ENCODE results near the gene DYNLT2B. TPM values are rescaled to one million over a fixed set of nuclear protein-coding genes. Genes with fewer than 3 reads are reported as not detected.
"Not testable (repeated sequence)": the region's sequence is repeated elsewhere in the genome, so short reads cannot be mapped to it uniquely, and the experiment has no call there.

The DYNLT2B gene
- total RNA-seq, 1 donor from 2014 or later = 36.7 TPM

GRCh38 chr3:196327405-196327804, 9.4 kb upstream of the DYNLT2B start:
- DNase-seq (ENCODE audit: low spot score in 2 of 2) (no peak), FAIRE-seq (no peak)

- no peak for FAIRE-seq
These were observed 8.9 kb upstream of the DYNLT2B start for GRCh38 chr3:196326936-196327335.

DNA sequence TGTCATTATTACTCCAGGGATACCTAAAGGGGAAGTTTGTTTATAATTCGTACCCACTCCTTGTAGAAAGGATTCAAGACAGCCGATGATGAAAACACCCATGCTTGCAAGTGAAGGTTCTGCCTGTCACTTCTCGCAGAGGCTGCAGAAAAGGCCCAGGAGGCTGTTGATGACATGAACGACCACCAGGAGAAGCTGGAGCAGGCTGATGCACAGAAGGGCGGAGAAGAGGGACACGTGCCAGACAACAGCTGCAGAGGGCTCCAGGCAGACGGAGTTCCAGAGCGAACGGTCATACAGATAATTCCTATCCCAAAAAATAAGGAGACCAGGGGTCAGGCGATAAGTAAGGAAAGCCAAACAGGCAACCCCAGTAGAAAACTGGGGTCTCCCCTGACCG, 5.7 kb upstream of the DYNLT2B start:
- DNase-seq (ENCODE audit: low spot score in 2 of 2) (no peak), FAIRE-seq (no peak)

More at GRCh38 chr3:196326936-196327335, 8.9 kb upstream of the DYNLT2B start:
- DNase-seq (ENCODE audit: low spot score in 2 of 2) = no peak

GRCh38 chr3:196323016-196323415, 5.0 kb upstream of the DYNLT2B start:
- DNase-seq (ENCODE audit: low spot score in 2 of 2) = no peak

GRCh38 chr3:196321162-196321561, 3.1 kb upstream of the DYNLT2B start:
- DNase-seq (ENCODE audit: low spot score in 2 of 2) (no peak), FAIRE-seq (no peak)

More at GRCh38 chr3:196323016-196323415, 5.0 kb upstream of the DYNLT2B start:
- FAIRE-seq = no peak

DNA sequence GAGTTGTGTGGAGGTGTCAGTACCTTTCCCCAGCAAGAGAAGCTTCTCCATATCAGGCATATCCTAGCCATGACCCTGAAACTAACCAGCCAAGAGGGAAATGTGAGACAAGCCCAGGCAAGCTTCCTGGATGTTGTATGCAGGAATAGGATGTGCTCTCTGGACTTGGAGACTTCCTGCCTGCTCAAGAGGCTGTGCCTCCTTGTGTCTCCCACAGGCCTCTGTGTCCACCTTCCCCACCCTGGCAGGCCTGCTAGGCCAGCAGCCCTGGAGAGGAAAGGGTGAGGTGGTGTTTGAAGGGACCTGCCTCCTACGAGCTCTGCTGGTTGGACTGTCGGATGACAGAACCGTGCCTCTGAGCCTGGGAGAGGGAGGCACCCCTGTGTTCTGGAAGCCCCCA, 2.1 kb upstream of the DYNLT2B start:
- FAIRE-seq (no peak), DNase-seq (ENCODE audit: low spot score in 2 of 2) (no peak)

DNA sequence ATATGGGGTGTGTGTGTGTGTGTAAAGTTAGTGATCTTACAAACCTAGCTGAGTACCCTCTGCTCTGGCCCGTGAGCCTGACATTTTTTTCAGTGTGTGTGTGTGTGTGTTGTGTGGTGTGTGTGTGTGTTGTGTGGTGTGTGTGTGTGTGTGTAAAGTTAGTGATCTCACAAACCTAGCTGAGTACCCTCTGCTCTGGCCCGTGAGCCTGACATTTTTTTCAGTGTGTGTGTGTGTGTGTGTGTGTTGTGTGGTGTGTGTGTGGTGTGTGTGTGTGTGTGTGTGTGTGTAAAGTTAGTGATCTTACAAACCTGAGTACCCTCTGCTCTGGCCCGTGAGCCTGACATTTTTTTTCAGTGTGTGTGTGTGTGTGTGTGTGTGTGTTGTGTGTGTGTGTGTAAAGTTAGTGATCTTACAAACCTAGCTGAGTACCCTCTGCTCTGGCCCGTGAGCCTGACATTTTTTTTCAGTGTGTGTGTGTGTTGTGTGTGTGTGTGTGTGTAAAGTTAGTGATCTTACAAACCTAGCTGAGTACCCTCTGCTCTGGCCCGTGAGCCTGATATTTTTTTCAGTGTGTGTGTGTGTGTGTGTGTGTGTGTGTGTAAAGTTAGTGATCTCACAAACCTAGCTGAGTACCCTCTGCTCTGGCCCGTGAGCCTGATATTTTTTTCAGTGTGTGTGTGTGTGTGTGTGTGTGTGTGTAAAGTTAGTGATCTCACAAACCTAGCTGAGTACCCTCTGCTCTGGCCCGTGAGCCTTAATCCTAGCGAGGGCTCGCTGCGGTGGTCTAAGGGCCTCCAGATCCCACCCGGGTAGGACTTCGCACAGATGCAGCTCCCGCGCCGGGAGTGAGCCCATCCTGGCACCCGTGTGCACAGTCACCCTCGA, 997 bp downstream of the DYNLT2B start:
- not testable (repeated sequence) for DNase-seq (ENCODE audit: low spot score in 2 of 2); FAIRE-seq

DNA sequence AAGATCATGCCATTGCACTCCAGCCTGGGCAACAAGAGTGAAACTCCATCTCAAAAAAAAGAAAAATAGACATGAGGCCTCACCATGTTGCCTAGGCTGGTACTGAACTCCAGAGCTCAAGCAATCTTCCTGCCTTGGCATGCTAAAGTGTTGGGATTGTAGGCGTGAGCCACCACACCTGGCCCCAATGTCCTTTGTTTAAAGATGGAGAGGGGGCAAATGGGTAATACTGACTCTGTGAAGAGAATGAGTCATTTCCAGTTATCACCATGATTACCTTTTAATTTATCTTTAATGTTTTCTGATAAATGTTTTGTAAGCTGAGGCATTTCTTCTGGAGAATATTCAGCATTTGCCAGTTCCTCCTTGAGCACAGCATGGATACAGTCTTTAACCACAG, 2.2 kb downstream of the DYNLT2B start:
- FAIRE-seq (no peak), DNase-seq (ENCODE audit: low spot score in 2 of 2) (no peak)

DNA sequence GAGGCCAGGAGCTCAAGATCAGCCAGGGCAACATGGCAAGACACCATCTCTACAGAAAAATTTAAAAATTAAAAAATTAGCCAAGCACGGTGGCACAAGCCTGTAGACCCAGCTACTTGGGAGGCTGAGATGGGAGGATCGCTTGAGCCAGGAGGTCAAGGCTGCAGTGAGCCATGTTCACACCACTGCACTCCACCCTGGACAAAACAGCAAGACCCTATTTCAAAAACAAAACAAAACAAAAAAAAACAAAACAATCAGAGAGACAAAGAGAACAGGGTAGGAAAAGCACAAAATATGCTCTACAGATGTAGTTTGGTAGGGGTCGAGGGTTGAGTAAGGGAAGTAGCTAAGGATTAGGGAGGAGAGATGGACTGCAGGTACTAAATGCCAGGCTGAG, 3.4 kb downstream of the DYNLT2B start:
- FAIRE-seq (no peak), DNase-seq (ENCODE audit: low spot score in 2 of 2) (no peak)

DNA sequence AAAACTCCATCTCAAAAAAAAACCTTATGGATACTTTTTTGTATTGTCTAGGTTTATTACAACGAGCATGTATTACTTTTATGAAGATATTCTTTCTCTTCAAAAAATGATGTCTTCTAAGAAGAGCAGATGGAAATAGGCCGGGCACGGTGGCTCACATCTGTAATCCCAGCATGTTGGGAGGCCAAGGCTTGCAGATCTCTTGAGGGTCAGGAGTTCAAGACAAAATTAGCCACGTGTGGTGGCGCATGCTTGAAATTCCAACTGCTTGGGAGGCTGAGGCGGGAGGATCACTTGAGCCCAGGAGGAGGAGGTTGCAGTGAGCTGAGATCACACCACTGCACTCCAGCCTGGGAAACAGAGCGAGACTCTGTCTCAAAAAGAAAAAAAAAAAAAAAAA, 4.0 kb downstream of the DYNLT2B start:
- not testable (repeated sequence) for DNase-seq (ENCODE audit: low spot score in 2 of 2); FAIRE-seq

GRCh38 chr3:196302960-196303359, 15.1 kb downstream of the DYNLT2B start:
- FAIRE-seq = not testable (repeated sequence)

DNA sequence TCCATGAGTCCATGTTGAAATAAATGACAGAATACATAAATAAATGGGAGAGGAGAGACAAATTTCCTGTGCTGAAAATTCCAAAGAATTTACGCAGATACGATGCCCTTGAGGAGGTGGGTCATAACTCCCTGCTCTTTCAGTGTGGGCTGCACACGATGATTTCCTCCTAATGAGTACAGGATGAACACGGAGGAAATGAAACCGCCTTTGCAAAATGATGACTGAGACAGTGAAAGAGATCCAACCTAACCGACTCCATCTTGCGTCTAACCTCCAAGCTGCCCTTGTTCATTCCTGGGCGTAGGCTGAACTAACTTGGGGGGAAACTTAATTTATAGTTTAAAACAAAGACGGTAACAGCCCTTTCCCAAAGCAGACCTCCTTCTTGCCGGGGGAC, 15.5 kb downstream of the DYNLT2B start:
- not testable (repeated sequence) for FAIRE-seq

More at GRCh38 chr3:196302960-196303359, 15.1 kb downstream of the DYNLT2B start:
- DNase-seq (ENCODE audit: low spot score in 2 of 2) = not testable (repeated sequence)

GRCh38 chr3:196298521-196298920, 19.5 kb downstream of the DYNLT2B start:
- FAIRE-seq (no peak), DNase-seq (ENCODE audit: low spot score in 2 of 2) (no peak)

More for the DNA sequence above, 15.5 kb downstream of the DYNLT2B start:
- DNase-seq (ENCODE audit: low spot score in 2 of 2) = not testable (repeated sequence)

DNA sequence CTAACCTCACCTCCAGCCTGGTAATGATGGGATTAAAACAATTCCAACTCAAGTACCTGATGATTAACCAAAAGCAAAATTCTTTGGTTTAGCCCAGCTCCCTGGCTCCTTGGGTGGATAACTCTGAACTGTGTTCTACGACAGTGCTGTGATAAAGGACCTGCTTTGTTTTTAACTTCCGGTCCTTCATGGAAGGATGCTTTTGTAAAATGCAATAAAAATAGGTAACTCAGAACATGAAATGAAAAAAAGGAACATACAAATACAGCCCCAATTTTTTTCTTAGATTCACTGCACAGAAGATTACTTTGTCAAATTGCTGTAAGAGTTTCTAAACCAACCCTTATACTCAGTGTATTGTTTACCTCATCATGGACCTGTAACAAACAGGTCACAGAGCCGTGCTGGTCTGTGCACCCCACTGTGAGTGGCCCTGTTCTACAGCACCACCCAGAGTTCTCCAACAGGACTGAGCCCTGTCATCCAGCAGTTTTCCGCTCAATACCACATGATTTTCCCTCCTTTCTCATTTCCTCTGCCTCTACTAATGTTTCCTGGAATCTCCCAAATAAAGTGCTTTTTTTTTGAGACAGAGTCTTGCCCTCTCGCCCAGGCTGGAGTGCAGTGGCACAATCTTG, 25.6 kb downstream of the DYNLT2B start:
- FAIRE-seq (no peak), DNase-seq (ENCODE audit: low spot score in 2 of 2) (no peak)

DNA sequence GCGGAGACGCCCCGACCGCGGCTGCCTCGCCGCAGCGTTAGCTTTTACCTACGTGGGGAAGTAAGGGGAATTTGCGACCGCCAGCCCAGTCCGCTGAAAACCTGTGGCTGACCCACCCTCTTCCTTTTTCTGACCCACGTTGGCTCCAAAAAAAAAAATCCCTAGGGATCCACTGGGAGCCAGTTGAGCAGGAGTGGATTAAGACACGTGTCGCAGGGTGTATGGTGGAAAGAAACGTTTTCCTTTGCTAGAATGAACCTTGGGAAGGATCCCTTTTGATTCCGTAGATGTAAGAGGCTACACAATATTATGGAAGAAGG, 29.9 kb downstream of the DYNLT2B start:
- no peak for FAIRE-seq
- peak in 1 of 2 donors; percentile 28 for DNase-seq (ENCODE audit: low spot score in 2 of 2)

GRCh38 chr3:196287440-196288140, 30.4 kb downstream of the DYNLT2B start, which contains the start of gene PCYT1A:
Gene PCYT1A, minus strand, starts transcription at chr3:196287726. Its CDS starts 17,195 bp downstream, at chr3:196270531.
- FAIRE-seq = no peak
- peak; percentile 89 to 93 for DNase-seq (ENCODE audit: low spot score in 2 of 2)

DNA sequence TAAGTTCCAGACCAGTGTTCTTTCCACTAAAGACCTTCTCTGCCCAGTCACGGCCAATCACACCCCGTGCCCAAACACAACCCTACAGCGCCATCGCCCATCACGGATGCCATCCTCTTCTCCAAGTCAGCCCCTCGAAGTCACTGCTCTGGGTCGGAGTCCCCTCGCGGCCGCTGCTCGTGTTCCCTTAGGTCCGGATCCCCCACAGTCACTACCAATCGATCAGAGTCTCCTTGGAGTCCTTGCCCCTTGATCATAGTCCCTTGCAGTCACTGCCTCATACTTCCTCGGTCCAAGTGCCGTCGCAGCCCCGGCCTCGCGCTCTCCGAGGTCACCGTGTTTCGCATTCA, 31.0 kb downstream of the DYNLT2B start:
- no peak for FAIRE-seq
- peak in 1 of 2 donors; percentile 20 for DNase-seq (ENCODE audit: low spot score in 2 of 2)

- no peak for DNase-seq (ENCODE audit: low spot score in 2 of 2)
- FAIRE-seq = no peak
These were observed 33.6 kb downstream of the DYNLT2B start for GRCh38 chr3:196284396-196284795.

- FAIRE-seq (no peak), DNase-seq (ENCODE audit: low spot score in 2 of 2) (no peak)
These were observed 36.1 kb downstream of the DYNLT2B start for GRCh38 chr3:196281962-196282361.

DNA sequence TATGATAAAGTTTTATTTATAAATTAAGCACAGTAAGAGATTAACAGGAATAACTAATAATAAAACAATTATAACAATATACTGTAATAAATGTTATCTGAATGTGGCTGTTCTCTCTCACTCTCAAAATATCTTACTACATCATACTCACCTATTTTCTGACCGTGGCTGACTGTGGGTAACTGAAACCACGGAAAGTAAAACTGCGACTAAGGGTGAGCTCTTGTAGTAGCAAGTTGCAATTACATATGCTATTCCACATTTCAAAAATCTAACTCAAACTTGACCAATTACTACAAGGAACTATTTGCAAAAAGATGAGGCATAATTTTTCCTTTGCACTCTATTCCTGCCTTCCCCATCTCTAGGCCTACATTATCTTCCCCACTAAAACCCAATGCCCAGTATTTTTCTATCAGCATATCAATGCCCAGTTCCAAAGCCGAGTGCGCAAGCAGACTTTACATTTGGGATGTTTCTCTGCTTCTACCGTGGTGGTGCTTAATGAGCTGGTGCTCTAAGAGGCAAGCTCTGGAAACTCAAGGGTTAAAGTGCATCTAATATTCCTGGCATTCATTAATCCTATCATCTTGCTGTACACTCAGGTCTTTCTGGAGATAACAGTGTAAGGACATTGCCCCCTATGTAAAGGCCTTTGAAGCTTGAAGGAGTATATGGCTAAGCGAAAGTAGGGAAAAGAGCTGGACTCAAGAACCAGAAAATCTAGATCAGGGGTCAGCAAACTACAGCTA, 37.2 kb downstream of the DYNLT2B start:
- FAIRE-seq = no peak
- no peak for DNase-seq (ENCODE audit: low spot score in 2 of 2)
